Right lobe of liver (tissue), 4 donors: ENCODE measurements around the gene RBM18.

Source experiments
- CTCF ChIP-seq, 4 donors: fragments of 200-600 bp in 3 of 4; fragments of 450-650 bp in 1 of 4; IDR thresholded peaks; one replicate each; pipeline versions ENCODE4 v1.5.1 to v1.8.0; 2016 to 2022; ENCODE audit warnings: antibody characterized with exemption in 4 of 4, mild to moderate bottlenecking in 2 of 4
- POLR2A ChIP-seq: fragments of 450-650 bp; IDR thresholded peaks from one replicate; pipeline ENCODE4 v1.6.1; 2017; ENCODE audit warnings: antibody characterized with exemption, mild to moderate bottlenecking
- donor health status: DM: no; HTN: no; CAD: no.
- donor health status: DM: no; HTN: no; CAD: no.
- donor health status: DM: no; HTN: yes; CAD: no.

GRCh38 chr9:122239722-122240121, 24.9 kb downstream of the RBM18 start:
- no peak for TF ChIP-seq POLR2A
- no peak for TF ChIP-seq CTCF (IDR thresholded peaks at IDR 0.05)
